Activated gamma-delta T cell (primary cell): ENCODE results near the gene DKK3.

Experiments
- DNase-seq: peaks from one replicate; lab custom pipeline; 2025; lab: John Stamatoyannopoulos, UW

DKK3 gene

DNA sequence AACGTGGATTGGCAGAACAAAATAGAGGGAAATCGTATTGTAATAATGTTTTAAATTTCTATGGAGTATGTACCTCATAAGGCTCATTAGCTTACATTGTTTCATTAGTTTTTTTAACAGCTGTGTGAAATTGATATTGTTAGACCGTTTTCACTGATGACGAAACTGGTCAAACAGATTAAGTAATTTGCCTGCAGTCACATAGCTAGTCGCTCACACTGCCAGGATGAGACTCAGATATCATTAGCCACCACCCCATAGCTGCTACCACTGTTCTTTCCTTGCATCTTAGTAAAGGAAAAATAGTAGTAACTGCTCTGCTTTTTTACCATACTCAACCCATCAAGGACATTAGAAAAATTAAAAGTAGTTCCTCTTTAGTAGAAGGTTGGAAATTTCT, 64.0 kb downstream of the DKK3 start:
- DNase-seq, result no peak

DNA sequence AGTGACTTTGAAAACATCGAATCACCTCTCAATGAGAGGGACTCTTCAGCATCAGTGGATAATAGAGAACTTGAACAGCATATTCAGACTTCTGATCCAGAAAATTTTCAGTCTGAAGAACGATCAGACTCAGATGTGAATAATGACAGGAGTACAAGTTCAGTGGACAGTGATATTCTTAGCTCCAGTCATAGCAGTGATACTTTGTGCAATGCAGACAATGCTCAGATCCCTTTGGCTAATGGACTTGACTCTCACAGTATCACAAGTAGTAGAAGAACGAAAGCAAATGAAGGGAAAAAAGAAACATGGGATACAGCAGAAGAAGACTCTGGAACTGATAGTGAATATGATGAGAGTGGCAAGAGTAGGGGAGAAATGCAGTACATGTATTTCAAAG, 65.8 kb downstream of the DKK3 start:
- no peak for DNase-seq

DNA sequence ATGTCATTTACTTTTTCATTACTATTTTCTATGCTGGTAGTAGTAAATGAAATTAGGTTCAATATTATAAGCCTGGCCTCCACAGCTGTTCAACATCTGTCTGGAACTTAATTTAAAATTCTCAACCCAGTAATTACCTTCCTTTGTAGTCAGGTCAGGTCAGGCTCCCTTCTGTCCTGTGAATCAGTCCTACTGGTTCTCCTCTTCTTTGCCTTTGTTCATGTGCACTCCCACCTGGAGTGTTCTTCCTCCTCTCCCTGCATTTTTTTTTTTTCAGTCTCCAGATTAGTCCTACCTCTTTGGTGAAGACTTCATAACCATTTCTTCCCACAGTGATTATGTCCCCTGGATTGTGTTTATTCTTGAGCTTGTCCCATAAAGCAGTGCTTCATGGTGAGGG, 67.9 kb downstream of the DKK3 start:
- DNase-seq, result no peak

DNA sequence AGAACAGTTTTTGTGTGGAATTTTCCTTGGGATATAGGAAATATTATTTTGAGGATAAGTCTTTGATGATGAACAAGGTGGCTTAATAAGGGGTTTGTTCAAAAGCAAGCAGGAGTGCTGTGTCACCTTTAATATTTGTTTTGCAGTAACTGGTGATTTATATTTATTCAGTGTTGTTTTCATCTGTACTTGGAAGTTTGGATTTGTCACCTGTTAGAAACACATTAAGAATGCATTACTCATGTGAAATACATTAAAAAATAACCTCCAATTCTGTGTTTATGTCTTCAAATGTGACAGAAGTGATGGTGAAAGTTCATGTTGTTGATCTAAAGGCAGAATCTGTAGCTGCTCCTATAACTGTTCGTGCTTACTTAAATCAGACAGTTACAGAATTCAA, 70.5 kb downstream of the DKK3 start:
- DNase-seq, result no peak

DNA sequence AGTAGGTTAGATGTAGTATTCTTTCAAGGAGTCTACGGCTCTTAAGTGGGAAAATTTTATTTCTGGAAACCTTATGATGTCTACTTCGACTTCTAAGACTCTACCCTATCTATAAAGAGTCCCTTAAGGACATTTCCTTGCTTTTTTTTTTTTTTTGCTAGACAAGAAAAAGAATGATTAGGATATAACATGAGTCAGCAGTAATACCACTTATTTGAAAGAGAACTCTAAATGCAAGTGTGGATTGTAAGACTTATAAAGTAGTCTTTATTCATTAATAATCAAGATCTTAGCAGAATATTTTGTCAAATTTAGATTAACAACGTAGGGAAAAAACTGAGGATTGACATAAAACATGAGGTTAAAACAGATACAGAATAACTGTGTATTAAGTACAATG, 71.0 kb downstream of the DKK3 start:
- no peak for DNase-seq

DNA sequence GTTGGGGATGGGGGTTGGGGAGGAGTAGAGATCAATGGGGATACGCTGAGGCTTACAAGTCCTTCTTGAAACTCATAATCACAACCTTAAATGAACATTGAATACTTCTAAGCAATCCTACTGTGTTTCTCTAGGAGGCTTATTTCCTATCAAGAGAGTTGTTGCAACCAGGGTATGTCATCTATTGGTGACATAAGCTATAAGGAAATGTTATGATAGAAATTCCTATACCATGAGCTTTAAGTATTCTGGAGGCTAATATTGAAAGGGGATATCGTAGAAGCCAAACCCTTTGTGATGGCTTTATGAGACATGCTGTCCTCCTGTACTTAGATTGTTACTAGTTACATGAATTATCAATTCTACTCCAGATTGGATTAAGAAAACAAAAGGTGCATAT, 72.9 kb downstream of the DKK3 start:
- no peak for DNase-seq

DNA sequence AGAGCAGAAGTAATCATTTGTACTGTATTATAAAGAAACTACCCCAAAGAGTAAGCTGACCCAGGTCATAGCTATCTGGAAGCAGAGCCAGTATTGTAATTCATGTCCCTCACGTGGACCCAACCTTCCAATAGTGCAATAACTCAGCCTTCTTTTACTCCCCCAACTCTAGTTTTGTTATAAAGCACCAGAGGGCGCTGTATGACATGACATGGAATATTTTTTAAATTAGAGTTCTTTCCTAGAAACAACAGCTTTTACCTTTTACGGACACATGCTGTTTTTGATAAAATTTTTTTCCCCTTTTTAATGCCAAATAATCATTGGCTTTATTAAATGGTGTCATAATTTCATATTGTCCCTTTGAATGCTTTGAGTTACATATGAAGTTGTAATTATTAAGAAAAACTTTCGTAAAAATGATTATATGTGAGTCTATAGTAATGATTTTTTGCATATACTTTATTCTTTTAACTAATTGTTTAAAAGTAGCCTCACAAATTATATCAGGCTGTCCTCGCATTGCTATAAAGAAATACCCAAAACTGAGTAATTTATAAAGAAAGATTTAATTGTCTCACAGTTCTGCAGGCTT, 76.9 kb downstream of the DKK3 start:
- DNase-seq, result no peak

DNA sequence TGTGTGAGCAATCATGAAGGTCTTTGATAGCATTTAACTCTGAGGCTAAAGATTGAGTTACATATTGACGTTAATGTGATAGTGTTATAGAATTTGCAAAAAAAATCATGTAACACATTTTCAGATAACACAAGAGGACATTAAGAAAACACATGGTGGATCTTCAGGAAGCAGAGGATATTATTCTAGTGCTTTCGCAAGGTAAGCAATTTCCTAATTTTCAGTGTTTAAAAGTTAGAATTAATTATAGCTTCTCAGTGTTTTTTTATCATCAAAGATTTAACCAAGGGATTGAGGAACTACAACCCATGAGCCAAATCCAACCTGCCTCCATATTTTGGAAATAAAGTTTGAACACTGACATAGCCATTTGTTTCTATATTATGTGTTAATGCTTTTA, 78.5 kb downstream of the DKK3 start:
- no peak for DNase-seq

DNA sequence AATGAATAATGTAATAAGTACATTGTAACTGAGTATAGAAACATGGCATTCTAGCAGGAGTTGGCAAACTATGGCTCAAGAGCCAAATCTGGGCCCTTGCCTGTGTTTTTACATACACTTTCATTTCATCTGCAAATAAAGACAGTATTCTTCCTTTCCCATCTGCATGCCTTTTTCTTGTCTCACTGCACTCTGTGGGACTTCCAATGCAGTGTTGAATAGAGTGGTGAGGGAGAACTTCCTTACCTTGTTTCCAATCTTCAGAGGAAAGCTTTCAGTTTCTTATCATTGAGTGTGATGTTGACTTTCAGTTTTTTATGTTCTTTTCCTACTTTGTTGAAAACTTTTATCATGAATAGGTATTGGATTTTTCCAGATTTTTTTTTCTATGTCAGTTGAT, 84.6 kb downstream of the DKK3 start:
- no peak for DNase-seq

DNA sequence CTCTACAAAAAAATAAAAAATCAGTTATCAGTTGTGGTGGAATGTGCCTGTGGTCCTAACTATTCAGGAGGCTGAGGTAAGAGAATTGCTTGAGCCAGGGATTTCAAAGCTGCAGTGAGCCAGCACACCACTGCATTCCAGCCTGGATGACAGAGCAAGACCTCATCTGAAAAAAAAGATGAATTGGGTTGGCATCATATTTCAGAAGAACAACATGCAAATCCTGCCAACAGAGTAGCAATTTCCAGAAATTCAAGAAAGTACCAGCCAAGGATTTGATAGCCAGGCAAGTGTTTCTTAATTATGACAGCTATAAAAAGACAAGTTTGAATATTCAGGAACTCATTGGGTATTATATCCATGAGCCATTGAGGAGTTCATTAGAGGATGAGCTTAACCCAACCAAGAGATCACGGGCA, 91.4 kb downstream of the DKK3 start:
- no peak for DNase-seq

DNA sequence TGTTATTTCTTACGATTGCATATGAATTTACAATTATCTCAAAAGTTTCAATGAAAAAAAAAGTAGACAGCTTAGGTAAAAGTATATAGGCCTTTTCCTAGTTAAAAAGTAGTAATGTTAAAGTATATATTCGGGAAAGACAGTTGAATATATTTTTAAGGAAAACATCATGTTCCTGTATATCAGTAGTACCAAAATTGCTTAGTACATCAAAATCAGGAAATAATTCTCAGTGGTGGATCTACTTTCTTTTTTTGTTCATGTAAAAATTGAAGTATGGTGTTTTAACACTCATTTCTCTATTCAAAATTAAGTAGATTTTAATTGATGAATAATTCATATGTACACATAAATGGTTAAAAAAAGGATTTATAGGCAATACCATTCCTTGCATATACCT, 92.8 kb downstream of the DKK3 start:
- DNase-seq, result no peak

DNA sequence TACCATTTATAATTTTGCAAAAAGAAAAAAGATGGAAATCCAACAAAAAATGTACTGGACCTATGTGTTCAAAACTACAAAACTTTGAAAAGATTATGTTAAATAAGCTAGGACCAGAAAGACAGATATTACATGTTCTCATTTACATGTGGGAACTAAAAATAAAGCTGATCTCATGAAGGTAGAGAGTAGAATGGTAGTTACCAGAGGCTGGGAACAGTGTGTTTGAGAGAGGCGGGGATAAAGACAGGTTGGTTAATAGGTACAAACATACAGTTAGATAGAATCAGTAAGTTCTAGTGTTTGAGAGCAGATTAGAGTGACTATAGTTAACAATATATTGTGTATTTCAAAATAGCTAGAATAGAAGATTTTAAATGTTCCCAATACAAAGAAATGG, 95.0 kb downstream of the DKK3 start:
- no peak for DNase-seq
